HEK293T (cell line): ENCODE measurements around the gene ETHE1.
"Not testable (repeated sequence)": the region's sequence is repeated elsewhere in the genome, so short reads cannot be mapped to it uniquely, and the experiment has no call there.

ENCODE experiments used
- CTCF ChIA-PET: fragments of 350-600 bp; formaldehyde crosslinking; extraction: SDS; loops from one replicate; lab custom pipeline; 2021; ENCODE audit warnings: antibody characterized with exemption, inconsistent platforms; lab: Yijun Ruan, JAX
- POLR2A ChIA-PET: fragments of 350-600 bp; formaldehyde crosslinking; extraction: SDS; loops from one replicate; lab custom pipeline; 2020; ENCODE audit warnings: antibody characterized with exemption, inconsistent platforms; lab: Yijun Ruan, JAX
- DNase-seq: peaks from one replicate; pipeline ENCODE4 v3.0.0; 2012; ENCODE audit warnings: mixed read lengths; ENCODE audit errors: extremely low spot score
- ARNT ChIP-seq: fragments of 450-650 bp; IDR thresholded peaks from 2 replicates; pipeline ENCODE4 v1.6.1; 2017; ENCODE audit warnings: mild to moderate bottlenecking
- BHLHE40 ChIP-seq: fragments of 450-650 bp; IDR thresholded peaks from 2 replicates; pipeline ENCODE4 v1.6.1; 2016; ENCODE audit warnings: mild to moderate bottlenecking, moderate library complexity, borderline replicate concordance
- CTBP1 ChIP-seq: fragments of 450-650 bp; IDR thresholded peaks from 2 replicates; pipeline ENCODE4 v1.6.1; 2016; ENCODE audit warnings: borderline replicate concordance
- ELF4 ChIP-seq: fragments of 450-650 bp; IDR thresholded peaks from 2 replicates; pipeline ENCODE4 v1.6.1; 2017; ENCODE audit warnings: antibody characterized with exemption
- FOXA1 ChIP-seq: fragments of 450-650 bp; IDR thresholded peaks from 2 replicates; pipeline ENCODE4 v1.6.1; 2016; ENCODE audit warnings: mild to moderate bottlenecking
- FOXK2 ChIP-seq: fragments of 450-650 bp; IDR thresholded peaks from 2 replicates; pipeline ENCODE4 v1.6.1; 2016; ENCODE audit warnings: mild to moderate bottlenecking
- FOXM1 ChIP-seq: fragments of 450-650 bp; IDR thresholded peaks from 2 replicates; pipeline ENCODE4 v1.6.1; 2017; ENCODE audit warnings: mild to moderate bottlenecking, borderline replicate concordance
- HDGF ChIP-seq: fragments of 450-650 bp; IDR thresholded peaks from 2 replicates; pipeline ENCODE4 v1.6.1; 2017; ENCODE audit warnings: antibody characterized with exemption, borderline replicate concordance
- L3MBTL2 ChIP-seq: fragments of 450-650 bp; conservative IDR thresholded peaks from 2 replicates; pipeline ENCODE4 v1.6.1; 2016; ENCODE audit warnings: mild to moderate bottlenecking
- LEF1 ChIP-seq: fragments of 450-650 bp; IDR thresholded peaks from 2 replicates; pipeline ENCODE4 v1.6.1; 2017; ENCODE audit warnings: mild to moderate bottlenecking, borderline replicate concordance
- NFRKB ChIP-seq: fragments of 450-650 bp; IDR thresholded peaks from 2 replicates; pipeline ENCODE4 v1.6.1; 2016; ENCODE audit warnings: mild to moderate bottlenecking, moderate library complexity
- SP1 ChIP-seq: fragments of 450-650 bp; IDR thresholded peaks from 2 replicates; pipeline ENCODE4 v1.6.1; 2017
- SUZ12 ChIP-seq: fragments of 450-650 bp; IDR thresholded peaks from 2 replicates; pipeline ENCODE4 v1.6.1; 2016; ENCODE audit warnings: mild to moderate bottlenecking
- TARDBP ChIP-seq: fragments of 450-650 bp; IDR thresholded peaks from 2 replicates; pipeline ENCODE4 v1.6.1; 2016
- ZNF384 ChIP-seq: fragments of 450-650 bp; IDR thresholded peaks from 2 replicates; pipeline ENCODE4 v1.6.1; 2016
- TF ChIP-seq, protein P1 (sequence below): fragments of 450-650 bp; IDR thresholded peaks from 2 replicates; pipeline ENCODE4 v1.6.1; 2016

ETHE1 gene

GRCh38 chr19:43553656-43554055, 26.7 kb upstream of the ETHE1 start:
- no peak for DNase-seq
- POLR2A ChIA-PET, result no interaction called here
- CTCF ChIA-PET, result no interaction called here
- TF ChIP-seq ZNF384, result no peak
- no peak for TF ChIP-seq ELF4
- no peak for TF ChIP-seq FOXM1
- no peak for TF ChIP-seq TARDBP
- no peak for TF ChIP-seq HDGF
- TF ChIP-seq, protein P1, sequence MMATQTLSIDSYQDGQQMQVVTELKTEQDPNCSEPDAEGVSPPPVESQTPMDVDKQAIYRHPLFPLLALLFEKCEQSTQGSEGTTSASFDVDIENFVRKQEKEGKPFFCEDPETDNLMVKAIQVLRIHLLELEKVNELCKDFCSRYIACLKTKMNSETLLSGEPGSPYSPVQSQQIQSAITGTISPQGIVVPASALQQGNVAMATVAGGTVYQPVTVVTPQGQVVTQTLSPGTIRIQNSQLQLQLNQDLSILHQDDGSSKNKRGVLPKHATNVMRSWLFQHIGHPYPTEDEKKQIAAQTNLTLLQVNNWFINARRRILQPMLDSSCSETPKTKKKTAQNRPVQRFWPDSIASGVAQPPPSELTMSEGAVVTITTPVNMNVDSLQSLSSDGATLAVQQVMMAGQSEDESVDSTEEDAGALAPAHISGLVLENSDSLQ, result no peak
- no peak for TF ChIP-seq FOXA1
- no peak for TF ChIP-seq L3MBTL2
- no peak for TF ChIP-seq LEF1
- TF ChIP-seq ARNT, result no peak
- TF ChIP-seq FOXK2, result no peak
- TF ChIP-seq SUZ12, result no peak
- no peak for TF ChIP-seq SP1

- TF ChIP-seq ZNF384, result no peak
- no peak for TF ChIP-seq TARDBP
- TF ChIP-seq NFRKB, result no peak
- no peak for TF ChIP-seq FOXK2
- TF ChIP-seq SP1, result no peak
- no peak for TF ChIP-seq SUZ12
- no peak for TF ChIP-seq ELF4
- no peak for TF ChIP-seq L3MBTL2
- no peak for TF ChIP-seq ARNT
- TF ChIP-seq CTBP1, result no peak
- TF ChIP-seq FOXA1, result no peak
- TF ChIP-seq LEF1, result no peak
- TF ChIP-seq BHLHE40, result no peak
- no peak for TF ChIP-seq HDGF
- DNase-seq, result no peak
- CTCF ChIA-PET, result interaction anchor here (0.7 kb wide), 1 partner anchor 33 kb away, joined by 3 read pairs; no protein-coding TSS in a partner anchor
- POLR2A ChIA-PET, result interaction anchor here (0.6 kb wide), 1 partner anchor 43 kb away, joined by 3 read pairs; no protein-coding TSS in a partner anchor
Observed at GRCh38 chr19:43552616-43553015, 25.6 kb upstream of the ETHE1 start.

- ChIA-PET CTCF (interaction anchor here (0.7 kb wide), 1 partner anchor 33 kb away, joined by 3 read pairs; no protein-coding TSS in a partner anchor), POLR2A (no interaction called here)
- DNase-seq, result no peak
- TF ChIP-seq FOXA1, result no peak
- no peak for TF ChIP-seq HDGF
- TF ChIP-seq ZNF384, result no peak
- TF ChIP-seq L3MBTL2, result no peak
- TF ChIP-seq FOXM1, result no peak
- TF ChIP-seq NFRKB, result no peak
- TF ChIP-seq ELF4, result no peak
- TF ChIP-seq CTBP1, result no peak
- TF ChIP-seq SUZ12, result no peak
- TF ChIP-seq SP1, result no peak
- no peak for TF ChIP-seq TARDBP
- TF ChIP-seq BHLHE40, result no peak
- TF ChIP-seq ARNT, result no peak
- TF ChIP-seq, protein P1, result no peak
- no peak for TF ChIP-seq LEF1
- no peak for TF ChIP-seq FOXK2
Observed at GRCh38 chr19:43552198-43552450, 25.1 kb upstream of the ETHE1 start.

DNA sequence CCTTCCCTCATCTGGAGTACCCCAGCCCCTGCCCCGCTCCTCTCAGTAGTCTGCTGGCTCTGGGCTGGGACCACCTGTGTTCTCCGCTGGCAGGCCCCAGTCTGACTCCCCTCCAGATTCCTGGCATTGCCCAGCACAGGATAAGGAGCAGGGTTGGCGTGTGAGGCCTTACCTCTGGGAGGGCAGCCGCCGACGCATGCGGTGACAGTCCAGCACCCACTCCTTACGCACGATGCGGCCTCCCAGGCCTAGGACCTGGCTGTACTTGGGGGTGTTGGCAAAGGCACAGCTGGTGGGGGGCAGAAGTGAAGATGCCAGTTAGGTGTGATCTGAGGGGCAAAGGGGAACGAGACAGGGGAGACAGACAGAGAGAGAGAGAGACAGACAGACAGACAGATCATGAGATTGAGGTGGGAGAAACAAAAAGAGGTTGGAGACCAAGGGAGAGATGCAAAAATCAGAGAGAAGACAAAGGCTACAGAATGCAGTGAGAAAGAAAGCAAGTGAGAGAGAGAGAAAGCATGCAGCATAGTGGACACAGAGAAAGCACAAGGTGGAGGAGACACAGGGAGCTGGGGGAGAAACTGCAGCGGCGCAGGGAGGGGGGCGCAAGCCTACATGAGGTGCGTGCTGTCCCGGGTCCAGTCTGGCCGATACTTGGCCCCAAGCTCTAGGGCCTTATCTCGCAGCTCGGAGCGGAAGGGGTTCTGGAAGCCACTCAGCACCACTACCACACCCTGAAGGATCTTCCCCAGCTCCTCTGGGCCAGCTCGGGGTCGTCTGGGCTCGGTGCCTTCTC, 24.6 kb upstream of the ETHE1 start:
- ChIA-PET POLR2A (no interaction called here), CTCF (no interaction called here)
- no peak for DNase-seq
- TF ChIP-seq ARNT, result no peak
- no peak for TF ChIP-seq HDGF
- no peak for TF ChIP-seq ZNF384
- no peak for TF ChIP-seq L3MBTL2
- TF ChIP-seq BHLHE40, result no peak
- TF ChIP-seq ELF4, result no peak
- no peak for TF ChIP-seq FOXA1
- TF ChIP-seq, protein P1, result no peak
- no peak for TF ChIP-seq FOXK2
- no peak for TF ChIP-seq SP1

DNA sequence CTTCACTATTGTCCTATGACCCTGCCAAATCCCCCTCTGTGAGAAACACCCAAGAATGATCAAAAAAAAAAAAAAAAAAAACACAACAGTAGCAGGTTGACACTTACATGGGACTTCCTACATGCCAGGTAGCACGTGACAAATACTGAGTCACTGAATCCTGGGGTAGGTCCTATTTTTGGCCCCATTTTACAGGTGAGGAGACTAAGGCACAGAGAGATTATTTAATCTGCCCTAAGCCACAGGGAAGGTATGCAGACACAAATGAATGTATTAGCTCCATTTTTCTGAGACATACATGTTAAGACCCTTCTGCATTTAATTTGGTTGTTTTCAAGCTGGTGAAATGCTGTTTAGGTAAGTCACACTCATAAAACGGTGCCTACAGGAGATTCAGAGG, 21.7 kb upstream of the ETHE1 start:
- DNase-seq, result no peak
- ChIA-PET CTCF (no interaction called here), POLR2A (no interaction called here)
- TF ChIP-seq ARNT (no peak), TARDBP (no peak), LEF1 (no peak), ELF4 (no peak), NFRKB (no peak), FOXM1 (no peak)

DNA sequence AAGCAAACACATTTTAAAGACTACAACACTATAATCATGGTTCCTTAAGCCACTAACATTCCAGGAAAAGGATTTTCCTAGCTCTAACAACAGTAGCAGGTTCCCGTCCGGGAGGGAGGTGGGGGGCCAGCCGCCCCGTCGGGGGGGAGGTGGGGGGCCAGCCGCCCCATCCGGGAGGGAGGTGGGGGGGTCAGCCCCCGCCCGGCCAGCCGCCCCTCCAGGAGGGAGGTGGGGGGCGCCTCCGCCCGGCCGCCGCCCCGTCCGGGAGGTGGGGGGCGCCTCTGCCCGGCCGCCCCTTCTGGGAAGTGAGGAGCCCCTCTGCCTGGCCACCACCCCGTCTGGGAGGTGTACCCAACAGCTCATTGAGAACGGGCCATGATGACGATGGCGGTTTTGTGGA, 20.9 kb upstream of the ETHE1 start:
- DNase-seq, CTCF ChIA-PET: not testable (repeated sequence)

DNA sequence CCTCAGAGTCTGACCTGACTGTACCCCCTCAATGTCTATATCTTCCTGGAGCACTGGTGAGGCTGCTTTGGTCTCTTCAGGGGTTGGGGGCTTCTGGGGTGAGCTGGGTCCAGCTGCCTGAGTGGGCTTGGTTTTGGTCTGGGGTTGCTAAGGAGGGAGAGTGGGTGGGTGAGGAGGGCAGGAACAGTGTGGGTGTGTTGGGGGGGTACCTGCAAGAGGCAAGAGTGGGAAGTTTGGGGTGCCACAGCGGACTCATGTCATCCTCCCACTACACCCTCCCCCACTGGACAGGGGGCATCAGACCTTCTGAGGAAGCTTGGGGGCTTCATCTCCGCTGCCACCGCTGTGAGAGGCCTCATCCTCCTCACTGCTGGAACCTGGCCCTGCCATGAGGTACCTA, 19.6 kb upstream of the ETHE1 start:
- POLR2A ChIA-PET, result no interaction called here
- CTCF ChIA-PET, result no interaction called here
- DNase-seq, result no peak

More for the DNA sequence above, 20.9 kb upstream of the ETHE1 start:
- POLR2A ChIA-PET, result not testable (repeated sequence)

More for the DNA sequence above, 19.6 kb upstream of the ETHE1 start:
- TF ChIP-seq LEF1 (no peak), HDGF (no peak), ARNT (no peak), ELF4 (no peak), SP1 (no peak), ZNF384 (no peak), BHLHE40 (no peak), TARDBP (no peak), CTBP1 (no peak)
- TF ChIP-seq, protein P1, result no peak
